ENCODE data around the gene FARP1. TPM values are rescaled to one million over a fixed set of nuclear protein-coding genes. Genes with fewer than 3 reads are reported as not detected.

The FARP1 gene
- total RNA-seq, 4 donors from 2014 or later: 21.2 to 56.5 (median 35.1) TPM

- no peak for TF ChIP-seq CTCF (IDR thresholded peaks at IDR 0.05)
- no peak for TF ChIP-seq POLR2AphosphoS5 (IDR thresholded peaks at IDR 0.05)
- WGBS: 90% methylated on average over 8 of the region's 8 CpGs
- intact Hi-C loops (cut with DNase I): no loop called here
- H3K4me1 ChIP-seq: peaks cover 0 to 9% (median 7%) of the 10 kb centered on the region in 4 donors
- H3K36me3 ChIP-seq: peaks cover 6 to 53% (median 33%) of the 10 kb centered on the region in 4 donors
- no peak overlapping the region for H3K27ac ChIP-seq (replicated peaks in 1 of 4)
- H3K27me3 ChIP-seq: no peaks in the 10 kb centered on the region
- DNase-seq (ENCODE audit: extremely low spot score): no peak
- H3K4me3 ChIP-seq: no peak overlapping the region
- H3K9me3 ChIP-seq: no peaks in the 10 kb centered on the region
These were observed 243.7 kb downstream of the FARP1 start for GRCh38 chr13:98386637-98387036.

GRCh38 chr13:98389319-98389718 lies 246.4 kb downstream of the FARP1 start:
- no peak for DNase-seq (ENCODE audit: extremely low spot score)
- Histone ChIP-seq H3K9me3 (no peaks in the 10 kb centered on the region), H3K27me3 (no peaks in the 10 kb centered on the region), H3K27ac (replicated peaks in 1 of 4) (no peak overlapping the region), H3K4me1 (peaks cover 0 to 9% (median 7%) of the 10 kb centered on the region in 4 donors), H3K36me3 (peaks cover 12 to 70% (median 43%) of the 10 kb centered on the region in 4 donors), H3K4me3 (no peak overlapping the region)
- intact Hi-C loops (cut with DNase I): no loop called here
- TF ChIP-seq EP300 (IDR thresholded peaks at IDR 0.05) (no peak), POLR2AphosphoS5 (IDR thresholded peaks at IDR 0.05) (no peak), CTCF (IDR thresholded peaks at IDR 0.05) (no peak), POLR2A (IDR thresholded peaks at IDR 0.05; ENCODE audit: low read depth) (no peak)
- WGBS: 74% methylated on average over 9 of the region's 9 CpGs

- WGBS: 86% methylated on average over 10 of the region's 11 CpGs
- no peaks in the 10 kb centered on the region for H3K27me3 ChIP-seq
- no peaks in the 10 kb centered on the region for H3K9me3 ChIP-seq
- intact Hi-C loops (cut with DNase I): no loop called here
- TF ChIP-seq EP300 (IDR thresholded peaks at IDR 0.05) (no peak), POLR2A (IDR thresholded peaks at IDR 0.05; ENCODE audit: low read depth) (no peak), CTCF (IDR thresholded peaks at IDR 0.05) (no peak), POLR2AphosphoS5 (IDR thresholded peaks at IDR 0.05) (no peak)
- H3K27ac ChIP-seq (replicated peaks in 1 of 4): no peak overlapping the region
- peaks cover 13 to 73% (median 45%) of the 10 kb centered on the region in 4 donors for H3K36me3 ChIP-seq
- H3K4me3 ChIP-seq: no peak overlapping the region
- no peak for DNase-seq (ENCODE audit: extremely low spot score)
- H3K4me1 ChIP-seq: peaks cover 0 to 9% (median 7%) of the 10 kb centered on the region in 4 donors
These were observed 247.3 kb downstream of the FARP1 start for GRCh38 chr13:98390086-98390715.

GRCh38 chr13:98393873-98394272 lies 251.0 kb downstream of the FARP1 start:
- 93% methylated on average over 9 of the region's 11 CpGs for WGBS
- Histone ChIP-seq H3K4me3 (no peak overlapping the region), H3K36me3 (peaks cover 10 to 58% (median 36%) of the 10 kb centered on the region in 4 donors), H3K4me1 (peaks cover 0 to 4% (median 3%) of the 10 kb centered on the region in 4 donors), H3K27me3 (no peaks in the 10 kb centered on the region), H3K27ac (replicated peaks in 1 of 4) (no peak overlapping the region), H3K9me3 (no peaks in the 10 kb centered on the region)
- intact Hi-C loops (cut with DNase I): no loop called here
- TF ChIP-seq POLR2AphosphoS5 (IDR thresholded peaks at IDR 0.05) (no peak), POLR2A (IDR thresholded peaks at IDR 0.05; ENCODE audit: low read depth) (no peak), EP300 (IDR thresholded peaks at IDR 0.05) (no peak), CTCF (IDR thresholded peaks at IDR 0.05) (no peak)
- DNase-seq (ENCODE audit: extremely low spot score): no peak

Measured in esophagus muscularis mucosa (tissue), 4 donors.